ENCODE measurements around the gene NAV2. TPM values are rescaled to one million over a fixed set of nuclear protein-coding genes. Genes with fewer than 3 reads are reported as not detected.

Gene NAV2
- total and polyA plus RNA-seq, 7 donors: 1.2 to 62.6 (median 22.1) TPM

GRCh38 chr11:20020716-20021115 is 308.1 kb downstream of the NAV2 start:
- Histone ChIP-seq H3K4me1 (peaks cover 0 to 48% (median 36%) of the 10 kb centered on the region in 4 donors), H3K27me3 (no peaks in the 10 kb centered on the region), H3K27ac (no peak overlapping the region), H3K9me3 (no peaks in the 10 kb centered on the region), H3K36me3 (no peaks in the 10 kb centered on the region), H3K4me3 (no peak overlapping the region)
- no peak for DNase-seq
- TF ChIP-seq, protein P1, sequence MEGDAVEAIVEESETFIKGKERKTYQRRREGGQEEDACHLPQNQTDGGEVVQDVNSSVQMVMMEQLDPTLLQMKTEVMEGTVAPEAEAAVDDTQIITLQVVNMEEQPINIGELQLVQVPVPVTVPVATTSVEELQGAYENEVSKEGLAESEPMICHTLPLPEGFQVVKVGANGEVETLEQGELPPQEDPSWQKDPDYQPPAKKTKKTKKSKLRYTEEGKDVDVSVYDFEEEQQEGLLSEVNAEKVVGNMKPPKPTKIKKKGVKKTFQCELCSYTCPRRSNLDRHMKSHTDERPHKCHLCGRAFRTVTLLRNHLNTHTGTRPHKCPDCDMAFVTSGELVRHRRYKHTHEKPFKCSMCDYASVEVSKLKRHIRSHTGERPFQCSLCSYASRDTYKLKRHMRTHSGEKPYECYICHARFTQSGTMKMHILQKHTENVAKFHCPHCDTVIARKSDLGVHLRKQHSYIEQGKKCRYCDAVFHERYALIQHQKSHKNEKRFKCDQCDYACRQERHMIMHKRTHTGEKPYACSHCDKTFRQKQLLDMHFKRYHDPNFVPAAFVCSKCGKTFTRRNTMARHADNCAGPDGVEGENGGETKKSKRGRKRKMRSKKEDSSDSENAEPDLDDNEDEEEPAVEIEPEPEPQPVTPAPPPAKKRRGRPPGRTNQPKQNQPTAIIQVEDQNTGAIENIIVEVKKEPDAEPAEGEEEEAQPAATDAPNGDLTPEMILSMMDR (IDR thresholded peaks at IDR 0.05): no peak
- no peak for TF ChIP-seq POLR2AphosphoS5 (IDR thresholded peaks at IDR 0.05)
- no peak for TF ChIP-seq POLR2A (IDR thresholded peaks at IDR 0.05)
- no peak for TF ChIP-seq EP300 (IDR thresholded peaks at IDR 0.05)
- intact Hi-C loops (cut with DNase I): no loop called here
- WGBS, 2 donors: 91 to 93% methylated on average over 4 of the region's 4 CpGs

GRCh38 chr11:20021212-20021611 is 308.6 kb downstream of the NAV2 start:
- Histone ChIP-seq H3K9me3 (no peaks in the 10 kb centered on the region), H3K27me3 (no peaks in the 10 kb centered on the region), H3K4me3 (no peak overlapping the region), H3K36me3 (no peaks in the 10 kb centered on the region), H3K27ac (no peak overlapping the region), H3K4me1 (peaks cover 0 to 48% (median 39%) of the 10 kb centered on the region in 4 donors)
- DNase-seq: no peak
- TF ChIP-seq EP300 (IDR thresholded peaks at IDR 0.05): no peak
- TF ChIP-seq POLR2AphosphoS5 (IDR thresholded peaks at IDR 0.05): no peak
- TF ChIP-seq, protein P1 (IDR thresholded peaks at IDR 0.05): no peak
- TF ChIP-seq POLR2A (IDR thresholded peaks at IDR 0.05): no peak
- WGBS, 2 donors: 79 to 86% methylated on average over 4 of the region's 4 CpGs
- intact Hi-C loops (cut with DNase I): no loop called here

DNA sequence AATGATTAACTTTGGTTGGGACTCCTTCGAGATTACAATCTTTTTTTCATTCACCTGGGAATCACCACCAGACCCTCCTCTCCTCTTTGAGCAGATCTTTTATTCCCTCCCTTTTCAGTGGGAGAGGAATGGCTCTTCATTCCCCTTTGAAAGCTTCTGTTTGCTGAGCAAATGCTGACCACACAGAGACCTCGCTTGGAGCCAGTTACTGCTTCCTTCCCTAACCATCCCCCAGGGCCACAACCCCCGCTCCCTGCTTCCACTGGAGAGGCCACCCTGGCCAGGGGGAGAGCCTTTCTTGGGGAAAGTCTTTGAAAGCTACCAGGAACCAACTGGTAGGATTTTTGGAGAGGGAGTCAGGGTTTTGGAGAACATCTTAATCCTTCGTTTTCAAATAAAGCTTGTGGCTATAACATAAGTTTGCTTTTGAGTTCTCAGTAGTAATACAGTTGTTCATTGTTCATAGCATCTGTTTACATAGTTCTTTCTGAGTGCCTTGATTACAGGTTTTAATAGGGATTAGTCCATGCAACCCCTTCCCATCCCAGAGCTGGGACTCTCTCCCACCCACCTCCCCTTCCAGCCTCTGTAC is 309.2 kb downstream of the NAV2 start:
- H3K4me1 ChIP-seq: peaks cover 0 to 50% (median 42%) of the 10 kb centered on the region in 4 donors
- WGBS, 2 donors: 63 to 71% methylated on average over 4 of the region's 4 CpGs
- no peak overlapping the region for H3K4me3 ChIP-seq

DNA sequence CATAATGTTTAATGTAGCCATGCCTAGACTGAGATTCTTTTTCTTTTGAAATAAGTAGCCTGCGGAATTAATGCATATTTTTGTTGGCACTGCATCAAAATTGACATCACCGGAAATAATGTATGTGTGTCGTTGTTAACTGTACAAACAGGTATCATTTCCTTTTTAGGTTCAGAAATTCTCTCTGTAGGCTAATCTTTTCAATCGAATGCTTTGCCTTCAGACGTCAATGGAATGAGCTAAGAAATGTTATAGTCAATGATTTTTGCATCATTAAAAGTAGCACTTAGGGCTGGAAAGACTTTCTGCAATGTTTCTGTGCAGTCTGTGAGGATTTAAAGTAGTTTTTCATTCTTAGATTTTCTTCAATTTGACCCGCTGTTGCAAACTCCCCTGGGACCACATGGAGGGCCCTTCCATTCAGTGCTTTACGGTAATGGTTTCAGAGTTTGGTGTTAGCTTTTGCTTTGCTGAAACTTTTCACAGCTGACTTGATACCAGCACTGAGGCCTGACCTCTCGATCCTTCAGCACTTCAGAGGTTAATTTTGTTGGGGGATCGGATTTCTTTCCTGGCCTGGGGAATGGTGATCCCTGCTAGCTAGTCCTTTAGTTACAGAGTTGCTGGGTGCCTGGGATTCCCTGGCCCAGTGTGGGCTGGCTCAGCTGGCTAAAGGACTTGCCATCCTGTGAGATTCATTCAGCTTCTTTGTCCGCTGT is 309.9 kb downstream of the NAV2 start:
- Histone ChIP-seq H3K27ac (no peak overlapping the region), H3K36me3 (no peaks in the 10 kb centered on the region), H3K4me1 (peaks cover 0 to 57% (median 48%) of the 10 kb centered on the region in 4 donors), H3K9me3 (no peaks in the 10 kb centered on the region), H3K4me3 (no peak overlapping the region), H3K27me3 (no peaks in the 10 kb centered on the region)
- WGBS, 2 donors: 70 to 85% methylated on average over 10 of the region's 10 CpGs
- intact Hi-C loops (cut with DNase I): no loop called here
- no peak for TF ChIP-seq POLR2AphosphoS5 (IDR thresholded peaks at IDR 0.05)
- TF ChIP-seq, protein P1 (IDR thresholded peaks at IDR 0.05): no peak
- TF ChIP-seq EP300 (IDR thresholded peaks at IDR 0.05): no peak
- no peak for TF ChIP-seq POLR2A (IDR thresholded peaks at IDR 0.05)
- no peak for DNase-seq

More for the DNA sequence above, 309.2 kb downstream of the NAV2 start:
- no peaks in the 10 kb centered on the region for H3K36me3 ChIP-seq
- no peaks in the 10 kb centered on the region for H3K27me3 ChIP-seq
- H3K27ac ChIP-seq: no peak overlapping the region
- no peaks in the 10 kb centered on the region for H3K9me3 ChIP-seq
- no peak for DNase-seq
- intact Hi-C loops (cut with DNase I): no loop called here
- TF ChIP-seq POLR2A (IDR thresholded peaks at IDR 0.05): no peak
- TF ChIP-seq, protein P1 (IDR thresholded peaks at IDR 0.05): no peak
